Activated T-cell treated with anti-CD3 and anti-CD28 coated beads, Interleukin-2, amount 50 U/mL, for 24 hours (primary cell): ENCODE results near the gene SLC34A1.

Experiments
- DNase-seq: peaks from one replicate; pipeline ENCODE4 v3.0.0-alpha.2; 2020
- H3K27ac Mint-ChIP-seq: 2 replicates; pipeline ENCODE4 v1.8.0; 2020; ENCODE audit warnings: mild to moderate bottlenecking, mixed read lengths
- H3K27me3 Mint-ChIP-seq: 2 replicates; pipeline ENCODE4 v1.8.0; 2020; ENCODE audit warnings: mixed read lengths
- H3K36me3 Mint-ChIP-seq: 2 replicates; pipeline ENCODE4 v1.8.0; 2020; ENCODE audit warnings: low read depth, mixed read lengths
- H3K4me1 Mint-ChIP-seq: 2 replicates; pipeline ENCODE4 v1.8.0; 2020; ENCODE audit warnings: low read depth, mixed read lengths
- H3K4me3 Mint-ChIP-seq: 2 replicates; pipeline ENCODE4 v1.8.0; 2020; ENCODE audit warnings: mild to moderate bottlenecking, moderate library complexity, mixed read lengths
- H3K9me3 Mint-ChIP-seq: 2 replicates; pipeline ENCODE4 v1.8.0; 2020; ENCODE audit warnings: mixed read lengths

Gene SLC34A1

DNA sequence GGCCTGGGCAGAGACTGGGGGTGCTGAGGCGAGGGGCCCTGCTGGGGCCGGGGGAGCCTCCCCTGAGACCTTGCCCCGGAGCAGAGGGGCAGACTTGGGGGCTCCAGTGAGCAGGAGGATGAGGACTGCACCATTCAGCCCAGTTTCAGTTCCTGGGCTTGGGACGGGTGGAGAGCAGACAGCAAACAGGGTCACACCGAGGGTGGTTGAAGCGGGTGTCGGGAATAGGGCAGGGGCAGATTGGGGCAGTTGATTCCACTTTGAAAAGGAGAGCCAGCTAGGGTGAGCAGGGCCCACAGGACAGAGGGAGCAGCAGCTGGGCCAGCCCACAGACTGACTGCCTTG, 46.7 kb downstream of the SLC34A1 start:
- H3K27ac Mint-ChIP-seq = peak overlapping the region; percentile 96
- H3K9me3 Mint-ChIP-seq = no peaks in the 10 kb centered on the region
- H3K4me1 Mint-ChIP-seq = peaks cover 77% of the 10 kb centered on the region
- no peak for DNase-seq
- H3K36me3 Mint-ChIP-seq = peaks cover 91% of the 10 kb centered on the region
- H3K4me3 Mint-ChIP-seq = peak overlapping the region; percentile 92
- H3K27me3 Mint-ChIP-seq = no peaks in the 10 kb centered on the region

GRCh38 chr5:177431317-177432142, 47.3 kb downstream of the SLC34A1 start:
- Mint-ChIP-seq H3K9me3 (no peaks in the 10 kb centered on the region), H3K27me3 (no peaks in the 10 kb centered on the region), H3K36me3 (peaks cover 94% of the 10 kb centered on the region), H3K4me3 (peak overlapping the region; percentile 92), H3K4me1 (peaks cover 77% of the 10 kb centered on the region), H3K27ac (peak overlapping the region; percentile 96)
- peak; percentile 85 for DNase-seq

DNA sequence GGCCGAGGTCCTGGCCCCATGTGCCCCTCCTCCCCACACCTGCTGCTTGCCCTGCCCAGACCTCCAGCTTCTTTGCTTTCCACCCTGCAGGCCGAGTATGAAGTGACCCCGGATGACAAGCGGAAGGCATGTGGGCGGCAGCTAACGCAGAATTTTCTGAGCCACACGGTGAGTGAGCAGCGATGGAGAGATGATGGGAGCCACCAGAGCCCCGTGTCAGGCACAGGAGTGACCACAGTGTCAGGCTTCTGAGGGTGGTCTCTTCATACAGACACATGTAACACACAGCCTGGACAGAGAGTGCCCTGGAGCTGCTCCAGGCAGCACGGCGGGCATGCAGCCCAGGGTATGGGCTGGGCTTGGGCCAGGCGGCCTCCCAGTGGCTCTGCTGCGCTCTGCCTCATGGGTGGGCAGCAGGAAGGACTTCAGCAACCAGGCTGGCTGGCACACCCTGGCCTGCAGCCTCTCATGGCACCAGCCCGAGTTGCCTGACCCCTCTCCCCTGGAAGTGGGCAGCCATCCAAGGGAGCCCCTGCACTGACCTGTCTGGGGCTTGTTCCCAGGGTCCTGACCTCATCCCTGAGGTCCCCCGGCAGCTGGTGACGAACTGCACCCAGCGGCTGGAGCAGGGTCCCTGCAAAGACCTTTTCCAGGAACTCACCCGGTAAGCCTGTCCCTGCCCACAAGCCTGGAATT, 48.1 kb downstream of the SLC34A1 start:
- H3K27me3 Mint-ChIP-seq = no peaks in the 10 kb centered on the region
- no peak for DNase-seq
- peak overlapping the region; percentile 96 for H3K27ac Mint-ChIP-seq
- H3K4me3 Mint-ChIP-seq = peak overlapping the region; percentile 92
- H3K4me1 Mint-ChIP-seq = peaks cover 84% of the 10 kb centered on the region
- peaks cover 98% of the 10 kb centered on the region for H3K36me3 Mint-ChIP-seq
- no peaks in the 10 kb centered on the region for H3K9me3 Mint-ChIP-seq

DNA sequence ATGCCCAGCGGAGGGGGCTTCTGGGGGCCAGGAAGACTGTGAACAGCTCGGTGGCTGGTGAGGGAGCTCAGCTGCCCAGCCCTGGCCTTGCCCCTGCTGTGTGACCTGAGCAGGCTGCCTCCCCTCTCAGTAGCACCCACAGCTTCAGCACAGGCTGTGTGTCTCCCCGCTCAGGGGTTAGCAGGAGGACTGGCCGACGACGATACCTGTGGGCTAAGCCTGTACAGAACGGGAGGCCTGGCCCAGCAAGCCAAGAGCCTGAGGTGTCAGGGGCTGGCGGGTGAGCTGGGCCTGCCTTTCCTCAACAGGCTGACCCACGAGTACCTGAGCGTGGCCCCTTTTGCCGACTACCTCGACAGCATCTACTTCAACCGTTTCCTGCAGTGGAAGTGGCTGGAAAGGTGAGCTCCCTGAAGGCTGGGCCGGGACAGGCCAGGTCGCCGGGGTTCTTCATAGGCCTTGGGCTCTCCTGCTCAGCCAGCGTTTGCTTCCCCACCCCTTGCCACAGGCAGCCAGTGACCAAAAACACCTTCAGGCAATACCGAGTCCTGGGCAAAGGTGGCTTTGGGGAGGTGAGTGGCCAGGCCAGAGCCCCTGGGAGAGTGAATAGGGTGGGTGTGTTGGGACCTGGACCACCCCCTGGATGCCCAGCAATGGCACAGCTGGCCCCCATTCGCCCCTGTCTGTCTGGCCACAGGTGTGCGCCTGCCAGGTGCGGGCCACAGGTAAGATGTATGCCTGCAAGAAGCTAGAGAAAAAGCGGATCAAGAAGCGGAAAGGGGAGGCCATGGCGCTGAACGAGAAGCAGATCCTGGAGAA, 48.8 kb downstream of the SLC34A1 start:
- DNase-seq = peak; percentile 39
- H3K27ac Mint-ChIP-seq = peak overlapping the region; percentile 96
- H3K4me3 Mint-ChIP-seq = peak overlapping the region; percentile 92
- peaks cover 98% of the 10 kb centered on the region for H3K36me3 Mint-ChIP-seq
- peaks cover 90% of the 10 kb centered on the region for H3K4me1 Mint-ChIP-seq
- H3K27me3 Mint-ChIP-seq = no peaks in the 10 kb centered on the region
- H3K9me3 Mint-ChIP-seq = no peaks in the 10 kb centered on the region

- no peaks in the 10 kb centered on the region for H3K9me3 Mint-ChIP-seq
- H3K36me3 Mint-ChIP-seq = peaks cover 98% of the 10 kb centered on the region
- H3K27me3 Mint-ChIP-seq = no peaks in the 10 kb centered on the region
Observed at GRCh38 chr5:177433658-177434217, 49.5 kb downstream of the SLC34A1 start.

GRCh38 chr5:177434437-177434836, 50.2 kb downstream of the SLC34A1 start:
- H3K36me3 Mint-ChIP-seq = peaks cover 98% of the 10 kb centered on the region
- H3K27ac Mint-ChIP-seq = peak overlapping the region; percentile 96
- peak overlapping the region; percentile 59 for H3K4me3 Mint-ChIP-seq
- peak; percentile 67 for DNase-seq
- peaks cover 88% of the 10 kb centered on the region for H3K4me1 Mint-ChIP-seq
- no peaks in the 10 kb centered on the region for H3K9me3 Mint-ChIP-seq
- no peaks in the 10 kb centered on the region for H3K27me3 Mint-ChIP-seq

More at GRCh38 chr5:177433658-177434217, 49.5 kb downstream of the SLC34A1 start:
- Mint-ChIP-seq H3K4me3 (peak overlapping the region; percentile 92), H3K4me1 (peaks cover 90% of the 10 kb centered on the region), H3K27ac (peak overlapping the region; percentile 96)
- DNase-seq = peak; percentile 32

- no peaks in the 10 kb centered on the region for H3K9me3 Mint-ChIP-seq
- H3K36me3 Mint-ChIP-seq = peaks cover 98% of the 10 kb centered on the region
- no peak overlapping the region for H3K4me3 Mint-ChIP-seq
- peaks cover 88% of the 10 kb centered on the region for H3K4me1 Mint-ChIP-seq
- no peaks in the 10 kb centered on the region for H3K27me3 Mint-ChIP-seq
- no peak for DNase-seq
- H3K27ac Mint-ChIP-seq = peak overlapping the region; percentile 75
Observed at GRCh38 chr5:177434942-177435738, 50.9 kb downstream of the SLC34A1 start.

GRCh38 chr5:177435847-177436536, 51.8 kb downstream of the SLC34A1 start:
- no peak overlapping the region for H3K4me3 Mint-ChIP-seq
- DNase-seq = no peak
- peaks cover 96% of the 10 kb centered on the region for H3K36me3 Mint-ChIP-seq

DNA sequence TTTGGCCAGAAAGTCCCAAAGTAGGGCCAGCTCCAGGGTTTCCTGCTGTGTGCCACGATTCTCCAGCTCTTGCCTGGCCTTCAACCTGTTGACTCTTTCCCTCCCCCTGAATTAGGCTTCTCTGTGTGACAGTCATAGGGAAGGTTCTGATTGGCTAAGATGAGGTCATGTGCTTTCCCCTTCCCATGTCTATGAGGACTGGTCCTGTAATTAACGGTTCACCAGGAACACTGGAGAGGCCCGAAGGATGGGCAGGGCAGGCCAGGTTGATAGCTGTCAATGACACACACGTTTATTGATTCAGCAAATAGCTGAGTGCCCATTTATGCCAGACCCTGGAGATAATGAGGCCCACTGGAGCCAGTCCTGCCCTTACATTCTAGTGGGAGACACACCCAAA, 53.4 kb downstream of the SLC34A1 start:
- peaks cover 82% of the 10 kb centered on the region for H3K4me1 Mint-ChIP-seq
- H3K27ac Mint-ChIP-seq = peak overlapping the region; percentile 87
- peaks cover 96% of the 10 kb centered on the region for H3K36me3 Mint-ChIP-seq
- H3K4me3 Mint-ChIP-seq = no peak overlapping the region
- no peaks in the 10 kb centered on the region for H3K9me3 Mint-ChIP-seq
- no peak for DNase-seq
- H3K27me3 Mint-ChIP-seq = no peaks in the 10 kb centered on the region

More at GRCh38 chr5:177435847-177436536, 51.8 kb downstream of the SLC34A1 start:
- peaks cover 86% of the 10 kb centered on the region for H3K4me1 Mint-ChIP-seq
- H3K9me3 Mint-ChIP-seq = no peaks in the 10 kb centered on the region
- peak overlapping the region; percentile 87 for H3K27ac Mint-ChIP-seq
- H3K27me3 Mint-ChIP-seq = no peaks in the 10 kb centered on the region

- Mint-ChIP-seq H3K4me1 (peaks cover 80% of the 10 kb centered on the region), H3K9me3 (no peaks in the 10 kb centered on the region), H3K4me3 (no peak overlapping the region), H3K36me3 (peaks cover 95% of the 10 kb centered on the region), H3K27me3 (no peaks in the 10 kb centered on the region), H3K27ac (peak overlapping the region; percentile 87)
- no peak for DNase-seq
Observed at GRCh38 chr5:177438468-177438867, 54.2 kb downstream of the SLC34A1 start.

DNA sequence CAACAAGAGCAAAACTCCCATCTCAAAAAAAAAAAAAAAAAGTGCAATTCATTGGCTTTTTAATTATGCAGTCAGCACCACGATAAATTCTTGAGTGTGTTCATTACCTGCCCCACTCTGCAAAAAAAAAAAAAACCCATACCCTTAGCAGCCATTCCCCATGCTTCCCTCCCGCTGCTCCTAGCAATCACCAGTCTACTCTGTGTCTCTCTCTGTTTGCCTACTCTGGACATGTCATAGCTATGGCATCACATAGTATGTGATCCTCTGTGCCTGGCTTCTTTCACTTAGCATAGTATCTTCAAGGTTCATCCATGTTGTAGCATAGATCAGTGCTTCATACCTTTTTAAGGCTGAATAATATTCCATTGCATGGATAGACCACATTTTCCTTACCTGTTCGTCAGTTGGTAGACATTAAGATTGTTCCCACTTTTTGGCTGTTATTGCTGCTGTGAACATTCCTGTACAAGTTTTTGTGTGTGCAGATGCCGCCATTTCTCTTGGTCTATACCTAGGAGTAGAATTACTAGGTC, 55.4 kb downstream of the SLC34A1 start:
- H3K4me1 Mint-ChIP-seq = peaks cover 81% of the 10 kb centered on the region

GRCh38 chr5:177440211-177440989, 56.2 kb downstream of the SLC34A1 start:
- DNase-seq = peak; percentile 66
- H3K36me3 Mint-ChIP-seq = peaks cover 84% of the 10 kb centered on the region
- no peaks in the 10 kb centered on the region for H3K27me3 Mint-ChIP-seq
- peaks cover 81% of the 10 kb centered on the region for H3K4me1 Mint-ChIP-seq
- peak overlapping the region; percentile 88 for H3K27ac Mint-ChIP-seq
- no peaks in the 10 kb centered on the region for H3K9me3 Mint-ChIP-seq
- no peak overlapping the region for H3K4me3 Mint-ChIP-seq

More for the DNA sequence above, 55.4 kb downstream of the SLC34A1 start:
- no peak overlapping the region for H3K4me3 Mint-ChIP-seq
- DNase-seq = no peak
- H3K27ac Mint-ChIP-seq = peak overlapping the region; percentile 88
- H3K27me3 Mint-ChIP-seq = no peaks in the 10 kb centered on the region
- H3K36me3 Mint-ChIP-seq = peaks cover 91% of the 10 kb centered on the region
- no peaks in the 10 kb centered on the region for H3K9me3 Mint-ChIP-seq
